ENCODE results near the gene UBQLN1. TPM values are rescaled to one million over a fixed set of nuclear protein-coding genes. Genes with fewer than 3 reads are reported as not detected.

Gene UBQLN1
- polyA plus RNA-seq, 1 experiment = 135 TPM

- ChIA-PET CTCF (no interaction called here), POLR2A (no interaction called here)
- no peak for DNase-seq (ENCODE audit: low read depth)
- H3K27me3 ChIP-seq (ENCODE audit: control insufficient read depth, insufficient read depth, low read length) = no peaks in the 10 kb centered on the region
- H3K36me3 ChIP-seq (ENCODE audit: control insufficient read depth, insufficient read depth, low read length) = peaks cover 9% of the 10 kb centered on the region
- no peak overlapping the region for H3K4me3 ChIP-seq (ENCODE audit: low read depth, low read length)
- TF ChIP-seq CTCF (IDR thresholded peaks at IDR 0.05; ENCODE audit: insufficient read depth, low read depth, low read length) = no peak
Measured at GRCh38 chr9:83656952-83657351, 50.8 kb downstream of the UBQLN1 start.

DNA sequence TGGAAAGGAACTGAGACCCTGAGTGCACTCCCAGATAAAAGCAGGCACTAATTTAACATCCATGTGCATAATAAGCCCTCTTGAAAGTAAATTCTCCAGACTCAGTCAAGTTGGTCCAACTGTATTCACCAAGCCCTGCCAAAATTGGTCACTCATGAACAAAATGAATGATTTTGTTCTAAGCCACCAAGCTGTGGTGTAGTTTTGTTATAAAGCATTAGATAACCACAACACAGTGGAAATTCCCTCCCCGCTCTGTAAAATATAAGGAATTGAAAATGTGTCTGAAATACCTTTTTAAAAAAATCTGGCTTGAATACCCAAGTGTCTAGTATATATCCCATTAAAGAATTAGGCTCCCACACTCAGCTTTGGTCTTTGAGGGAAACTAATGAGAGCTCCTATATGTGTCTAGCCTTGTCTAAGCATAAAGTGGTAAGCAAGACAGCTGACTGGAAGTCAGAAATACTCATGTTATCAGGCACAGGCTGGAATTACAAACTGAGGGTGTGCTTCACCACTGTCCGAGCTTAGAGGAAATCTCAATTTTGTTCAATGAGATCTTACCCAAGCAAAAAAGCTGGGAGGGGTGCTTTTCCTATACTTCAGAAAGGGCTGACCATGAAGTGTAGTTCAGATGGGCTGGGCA lies 51.6 kb downstream of the UBQLN1 start:
- ChIA-PET POLR2A (no interaction called here), CTCF (no interaction called here)
- Histone ChIP-seq H3K36me3 (ENCODE audit: control insufficient read depth, insufficient read depth, low read length) (peaks cover 9% of the 10 kb centered on the region), H3K27me3 (ENCODE audit: control insufficient read depth, insufficient read depth, low read length) (no peaks in the 10 kb centered on the region), H3K4me3 (ENCODE audit: low read depth, low read length) (no peak overlapping the region)
- no peak for DNase-seq (ENCODE audit: low read depth)
- TF ChIP-seq CTCF (IDR thresholded peaks at IDR 0.05; ENCODE audit: insufficient read depth, low read depth, low read length) = no peak

DNA sequence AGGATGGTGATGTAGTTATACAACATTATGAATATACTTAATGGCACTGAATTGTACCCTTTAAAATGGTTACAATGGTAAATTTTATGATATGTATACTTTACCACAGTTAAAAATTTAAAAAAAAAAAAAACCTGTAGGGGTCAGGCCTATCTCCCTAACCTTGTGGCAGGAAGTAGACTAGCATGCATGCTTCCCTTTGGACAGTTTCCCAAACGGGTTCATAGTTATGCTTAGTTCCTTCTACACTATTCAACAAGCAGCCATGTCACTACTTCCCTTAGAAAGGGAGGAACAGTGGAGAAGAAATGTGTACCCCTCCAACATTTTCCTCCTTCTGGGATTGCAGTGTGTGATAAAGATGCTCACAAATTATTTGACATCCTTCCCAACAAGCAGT lies 52.3 kb downstream of the UBQLN1 start:
- DNase-seq (ENCODE audit: low read depth) = no peak
- no peak overlapping the region for H3K4me3 ChIP-seq (ENCODE audit: low read depth, low read length)
- peaks cover 9% of the 10 kb centered on the region for H3K36me3 ChIP-seq (ENCODE audit: control insufficient read depth, insufficient read depth, low read length)
- ChIA-PET CTCF (no interaction called here), POLR2A (no interaction called here)
- no peak for TF ChIP-seq CTCF (IDR thresholded peaks at IDR 0.05; ENCODE audit: insufficient read depth, low read depth, low read length)
- no peaks in the 10 kb centered on the region for H3K27me3 ChIP-seq (ENCODE audit: control insufficient read depth, insufficient read depth, low read length)

- ChIA-PET POLR2A (no interaction called here), CTCF (no interaction called here)
- TF ChIP-seq CTCF (IDR thresholded peaks at IDR 0.05; ENCODE audit: insufficient read depth, low read depth, low read length) = no peak
- Histone ChIP-seq H3K27me3 (ENCODE audit: control insufficient read depth, insufficient read depth, low read length) (no peaks in the 10 kb centered on the region), H3K4me3 (ENCODE audit: low read depth, low read length) (no peak overlapping the region), H3K36me3 (ENCODE audit: control insufficient read depth, insufficient read depth, low read length) (peaks cover 9% of the 10 kb centered on the region)
- DNase-seq (ENCODE audit: low read depth) = no peak
Measured at GRCh38 chr9:83652433-83652832, 55.3 kb downstream of the UBQLN1 start.

GRCh38 chr9:83651558-83651957 lies 56.2 kb downstream of the UBQLN1 start:
- H3K4me3 ChIP-seq (ENCODE audit: low read depth, low read length) = no peak overlapping the region
- no peak for TF ChIP-seq CTCF (IDR thresholded peaks at IDR 0.05; ENCODE audit: insufficient read depth, low read depth, low read length)
- H3K36me3 ChIP-seq (ENCODE audit: control insufficient read depth, insufficient read depth, low read length) = peaks cover 9% of the 10 kb centered on the region
- no peaks in the 10 kb centered on the region for H3K27me3 ChIP-seq (ENCODE audit: control insufficient read depth, insufficient read depth, low read length)
- ChIA-PET CTCF (interaction anchor here (0.6 to 4.0 kb wide), 2 partner anchors 31 to 661 kb away, joined by 3 to 13 read pairs; no protein-coding TSS in a partner anchor), POLR2A (no interaction called here)
- DNase-seq (ENCODE audit: low read depth) = no peak
